Hypothalamus (tissue), 51 donors: ENCODE data around the gene MARCO.

ENCODE experiments used
- DNase-seq, 51 donors: peaks; one replicate each; lab custom pipeline; 2025; lab: John Stamatoyannopoulos, UW

MARCO gene

GRCh38 chr2:118942031-118942430 lies at the start of gene MARCO:
MARCO (plus strand) TSS chr2:118942194; CDS start chr2:118942301, 107 bp downstream.
- no peak for DNase-seq

- no peak for DNase-seq
These were observed 48.9 kb upstream of the MARCO start for GRCh38 chr2:118893100-118893499.

- no peak for DNase-seq
These were observed 39.5 kb upstream of the MARCO start for GRCh38 chr2:118902266-118903028.

- DNase-seq, result no peak
These were observed 39.0 kb upstream of the MARCO start for GRCh38 chr2:118903029-118903351.

- DNase-seq, result no peak
These were observed 38.2 kb upstream of the MARCO start for GRCh38 chr2:118903551-118904479.

GRCh38 chr2:118905206-118905605 lies 36.8 kb upstream of the MARCO start:
- no peak for DNase-seq

- no peak for DNase-seq
These were observed 35.8 kb upstream of the MARCO start for GRCh38 chr2:118906186-118906585.

GRCh38 chr2:118907759-118908158 lies 34.2 kb upstream of the MARCO start:
- no peak for DNase-seq

GRCh38 chr2:118909191-118909590 lies 32.8 kb upstream of the MARCO start:
- no peak for DNase-seq

- DNase-seq, result no peak
These were observed 30.7 kb upstream of the MARCO start for GRCh38 chr2:118911166-118911856.

- no peak for DNase-seq
These were observed 30.1 kb upstream of the MARCO start for GRCh38 chr2:118911936-118912335.

GRCh38 chr2:118913131-118913802 lies 28.7 kb upstream of the MARCO start:
- no peak for DNase-seq

GRCh38 chr2:118913803-118914645 lies 28.0 kb upstream of the MARCO start:
- DNase-seq, result no peak

GRCh38 chr2:118914721-118915453 lies 27.1 kb upstream of the MARCO start:
- DNase-seq, result no peak

- DNase-seq, result no peak
These were observed 24.0 kb upstream of the MARCO start for GRCh38 chr2:118918017-118918416.

GRCh38 chr2:118921646-118922045 lies 20.3 kb upstream of the MARCO start:
- DNase-seq, result no peak

- no peak for DNase-seq
These were observed 19.7 kb upstream of the MARCO start for GRCh38 chr2:118922254-118922653.

GRCh38 chr2:118923371-118923770 lies 18.6 kb upstream of the MARCO start:
- no peak for DNase-seq

- DNase-seq, result no peak
These were observed 16.5 kb upstream of the MARCO start for GRCh38 chr2:118925476-118925875.
